Neural cell (in vitro differentiated cells): Measurements from ENCODE around the gene MEIOC. TPM values are rescaled to one million over a fixed set of nuclear protein-coding genes. Genes with fewer than 3 reads are reported as not detected.
"Not testable (repeated sequence)": the region's sequence is repeated elsewhere in the genome, so short reads cannot be mapped to it uniquely, and the experiment has no call there.

Source experiments
- H2AFZ ChIP-seq: fragments of 200-600, 300-800 bp; sonication (generic), shearing (Covaris generic); 2 replicates; pipeline ENCODE4 v1.6.0; 2014; ENCODE audit warnings: low read depth, mild to moderate bottlenecking, antibody characterized with exemption, low read length, moderate library complexity
- H3F3A ChIP-seq: fragments of 200-600 bp; shearing (Covaris generic); 2 replicates; pipeline ENCODE4 v1.6.1; 2016; ENCODE audit warnings: mild to moderate bottlenecking, moderate library complexity, mixed read lengths, antibody characterized with exemption, low read length; ENCODE audit not compliant: insufficient read depth, poor library complexity, severe bottlenecking
- H3K27ac ChIP-seq: fragments of 200-600, 300-800 bp; sonication (generic), shearing (Covaris generic); 2 replicates; pipeline ENCODE4 v1.5.1; 2014; ENCODE audit warnings: mild to moderate bottlenecking, low read length, moderate library complexity
- H3K27me3 ChIP-seq: fragments of 300-800, 200-600 bp; sonication (generic), shearing (Covaris generic); 2 replicates; pipeline ENCODE4 v1.6.0; 2014; ENCODE audit warnings: mild to moderate bottlenecking, low read depth, low read length, moderate library complexity; ENCODE audit not compliant: insufficient read depth
- H3K36me3 ChIP-seq: fragments of 300-800, 200-600 bp; sonication (generic), shearing (Covaris generic); 2 replicates; pipeline ENCODE4 v1.5.1; 2014; ENCODE audit warnings: mild to moderate bottlenecking, antibody characterized with exemption, low read length, moderate library complexity; ENCODE audit not compliant: insufficient read depth
- H3K4me2 ChIP-seq: fragments of 300-800, 200-600 bp; sonication (generic), shearing (Covaris generic); 2 replicates; pipeline ENCODE4 v1.6.0; 2014; ENCODE audit warnings: mild to moderate bottlenecking, low read length
- H3K4me3 ChIP-seq: fragments of 300-800, 200-600 bp; sonication (generic), shearing (Covaris generic); 2 replicates; pipeline ENCODE4 v1.5.1; 2014; ENCODE audit warnings: mild to moderate bottlenecking, low read length, moderate library complexity
- H3K79me2 ChIP-seq: fragments of 200-600 bp; shearing (Covaris generic); replicated peaks from 2 replicates; pipeline ENCODE4 v1.6.0; 2014; ENCODE audit warnings: mild to moderate bottlenecking, low read length, moderate library complexity; ENCODE audit not compliant: insufficient read depth
- H3K9ac ChIP-seq: fragments of 300-800, 200-600 bp; sonication (generic), shearing (Covaris generic); 2 replicates; pipeline ENCODE4 v1.6.1; 2016; ENCODE audit warnings: mild to moderate bottlenecking, low read length, mixed read lengths
- H3K9me2 ChIP-seq: fragments of 200-600 bp; shearing (Covaris generic); 2 replicates; pipeline ENCODE4 v1.6.1; 2016; ENCODE audit warnings: mild to moderate bottlenecking, low read length, mixed read lengths; ENCODE audit not compliant: insufficient read depth
- H3K9me3 ChIP-seq: fragments of 200-600, 300-800 bp; sonication (generic), shearing (Covaris generic); 2 replicates; pipeline ENCODE4 v1.6.1; 2016; ENCODE audit warnings: mild to moderate bottlenecking, mixed run types, low read length, moderate library complexity, mixed read lengths
- H4K20me1 ChIP-seq: fragments of 200-600 bp; shearing (Covaris generic); 2 replicates; pipeline ENCODE4 v1.6.1; 2016; ENCODE audit warnings: mild to moderate bottlenecking, mixed run types; ENCODE audit not compliant: insufficient read depth
- EP300 ChIP-seq: fragments of 450-650 bp; conservative IDR thresholded peaks from 2 replicates; pipeline ENCODE4 v1.6.1; 2014; ENCODE audit warnings: antibody characterized with exemption, mild to moderate bottlenecking, moderate library complexity; ENCODE audit not compliant: poor library complexity, severe bottlenecking
- EZH2 ChIP-seq: fragments of 200-600, 300-800 bp; shearing (Covaris generic), sonication (generic); IDR thresholded peaks from 2 replicates; pipeline ENCODE4 v1.6.1; 2014; ENCODE audit warnings: antibody characterized with exemption, low read length, borderline replicate concordance, mild to moderate bottlenecking; ENCODE audit not compliant: insufficient read depth, poor library complexity, severe bottlenecking
- MXI1 ChIP-seq: fragments of 450-650 bp; conservative IDR thresholded peaks from 2 replicates; pipeline ENCODE4 v1.6.1; 2014; ENCODE audit warnings: antibody characterized with exemption, mild to moderate bottlenecking; ENCODE audit not compliant: poor library complexity, severe bottlenecking
- POLR2AphosphoS5 ChIP-seq: IDR thresholded peaks from 2 replicates; pipeline ENCODE4 v1.6.1; 2012
- RAD21 ChIP-seq: fragments of 450-650 bp; conservative IDR thresholded peaks from 2 replicates; pipeline ENCODE4 v1.6.1; 2014; ENCODE audit warnings: antibody characterized with exemption, mild to moderate bottlenecking, moderate library complexity
- SMC3 ChIP-seq: fragments of 450-650 bp; conservative IDR thresholded peaks from 2 replicates; pipeline ENCODE4 v1.6.1; 2014; ENCODE audit warnings: antibody characterized with exemption, mild to moderate bottlenecking, moderate library complexity; ENCODE audit not compliant: poor library complexity
- TAF1 ChIP-seq: IDR thresholded peaks from 2 replicates; pipeline ENCODE4 v1.6.1; 2012; ENCODE audit warnings: low read depth
- polyA plus RNA-seq: library from polyadenylated mRNA; depleted of rRNA; stranded (reverse); fragments of >200 nt; gene quantifications from 2 replicates; pipeline ENCODE4 v1.2.3, GENCODE V29; 2014
- TF ChIP-seq, protein P1 (sequence below): IDR thresholded peaks from 2 replicates; pipeline ENCODE4 v1.6.1; 2012; ENCODE audit warnings: borderline replicate concordance
- TF ChIP-seq, protein P2 (sequence below): fragments of 450-650 bp; IDR thresholded peaks from 2 replicates; pipeline ENCODE4 v1.5.1; 2014; ENCODE audit warnings: antibody characterized with exemption, mild to moderate bottlenecking, moderate library complexity; ENCODE audit not compliant: poor library complexity, severe bottlenecking

MEIOC gene
- polyA plus RNA-seq, 1 donor from 2014 or later = not detected

DNA sequence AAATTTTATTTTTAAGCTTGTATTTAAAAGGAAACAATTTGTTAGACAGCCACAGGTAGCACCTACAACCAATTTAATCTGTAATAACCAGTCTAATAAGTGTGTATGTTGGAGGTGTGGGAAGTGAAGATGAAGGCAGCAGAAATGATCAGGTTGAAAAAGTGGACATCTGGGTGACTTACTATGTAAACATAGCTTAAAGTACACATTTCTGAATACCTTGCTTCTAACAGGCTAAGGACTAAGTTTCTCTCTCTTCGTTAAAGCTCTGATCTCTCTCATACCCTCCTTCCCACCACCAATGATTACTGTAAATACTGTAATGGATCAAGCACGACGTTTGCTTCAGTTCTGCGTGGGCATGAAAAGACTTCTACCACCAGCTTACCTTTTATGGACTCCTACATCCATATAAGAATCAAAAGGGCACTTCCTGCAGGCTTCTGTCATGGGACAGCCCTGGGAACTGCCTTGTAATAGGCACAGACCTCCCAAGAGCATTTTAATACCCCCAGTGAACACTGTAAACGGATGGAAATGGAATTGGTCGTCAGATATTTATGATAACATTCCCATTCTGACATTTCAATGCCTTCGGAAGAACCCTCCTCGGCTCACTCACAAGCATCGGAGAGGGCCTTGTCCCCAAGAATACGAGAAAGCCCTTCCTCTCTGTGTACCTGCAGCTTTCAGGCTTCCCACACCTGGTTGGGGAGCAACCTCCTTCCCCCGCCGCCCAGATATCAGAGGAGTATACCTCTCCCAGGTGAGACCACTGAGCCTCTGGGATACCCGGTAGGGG is 32.6 kb downstream of the MEIOC start:
- no peaks in the 10 kb centered on the region for H3K36me3 ChIP-seq
- no peaks in the 10 kb centered on the region for H3K9me2 ChIP-seq
- H3K4me2 ChIP-seq = peak overlapping the region; percentile 95
- H3F3A ChIP-seq = no peaks in the 10 kb centered on the region
- peak overlapping the region; percentile 88 for H3K9ac ChIP-seq
- H3K79me2 ChIP-seq = peaks cover 24% of the 10 kb centered on the region
- peak overlapping the region; percentile 97 for H3K4me3 ChIP-seq
- no peaks in the 10 kb centered on the region for H3K9me3 ChIP-seq
- peak overlapping the region; percentile 75 for H3K27ac ChIP-seq
- TF ChIP-seq, protein P1, sequence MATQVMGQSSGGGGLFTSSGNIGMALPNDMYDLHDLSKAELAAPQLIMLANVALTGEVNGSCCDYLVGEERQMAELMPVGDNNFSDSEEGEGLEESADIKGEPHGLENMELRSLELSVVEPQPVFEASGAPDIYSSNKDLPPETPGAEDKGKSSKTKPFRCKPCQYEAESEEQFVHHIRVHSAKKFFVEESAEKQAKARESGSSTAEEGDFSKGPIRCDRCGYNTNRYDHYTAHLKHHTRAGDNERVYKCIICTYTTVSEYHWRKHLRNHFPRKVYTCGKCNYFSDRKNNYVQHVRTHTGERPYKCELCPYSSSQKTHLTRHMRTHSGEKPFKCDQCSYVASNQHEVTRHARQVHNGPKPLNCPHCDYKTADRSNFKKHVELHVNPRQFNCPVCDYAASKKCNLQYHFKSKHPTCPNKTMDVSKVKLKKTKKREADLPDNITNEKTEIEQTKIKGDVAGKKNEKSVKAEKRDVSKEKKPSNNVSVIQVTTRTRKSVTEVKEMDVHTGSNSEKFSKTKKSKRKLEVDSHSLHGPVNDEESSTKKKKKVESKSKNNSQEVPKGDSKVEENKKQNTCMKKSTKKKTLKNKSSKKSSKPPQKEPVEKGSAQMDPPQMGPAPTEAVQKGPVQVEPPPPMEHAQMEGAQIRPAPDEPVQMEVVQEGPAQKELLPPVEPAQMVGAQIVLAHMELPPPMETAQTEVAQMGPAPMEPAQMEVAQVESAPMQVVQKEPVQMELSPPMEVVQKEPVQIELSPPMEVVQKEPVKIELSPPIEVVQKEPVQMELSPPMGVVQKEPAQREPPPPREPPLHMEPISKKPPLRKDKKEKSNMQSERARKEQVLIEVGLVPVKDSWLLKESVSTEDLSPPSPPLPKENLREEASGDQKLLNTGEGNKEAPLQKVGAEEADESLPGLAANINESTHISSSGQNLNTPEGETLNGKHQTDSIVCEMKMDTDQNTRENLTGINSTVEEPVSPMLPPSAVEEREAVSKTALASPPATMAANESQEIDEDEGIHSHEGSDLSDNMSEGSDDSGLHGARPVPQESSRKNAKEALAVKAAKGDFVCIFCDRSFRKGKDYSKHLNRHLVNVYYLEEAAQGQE = no peak
- TF ChIP-seq POLR2AphosphoS5 = no peak
- TF ChIP-seq EP300 = no peak
- H4K20me1 ChIP-seq = no peaks in the 10 kb centered on the region
- H2AFZ ChIP-seq = peak overlapping the region; percentile 100
- H3K27me3 ChIP-seq = no peaks in the 10 kb centered on the region

- Histone ChIP-seq H3K4me3 (peak within 1 kb of the TSS; percentile 97), H3K36me3 (no peaks in the 10 kb centered on the region), H3K27me3 (no peaks in the 10 kb centered on the region), H2AFZ (peak within 1 kb of the TSS; percentile 100), H3K9me3 (no peaks in the 10 kb centered on the region), H3K4me2 (peak within 1 kb of the TSS; percentile 95), H4K20me1 (no peaks in the 10 kb centered on the region), H3K9me2 (no peaks in the 10 kb centered on the region), H3K9ac (peak within 1 kb of the TSS; percentile 88), H3K79me2 (peaks cover 24% of the 10 kb centered on the region), H3F3A (no peaks in the 10 kb centered on the region), H3K27ac (peak within 1 kb of the TSS; percentile 75)
- TF ChIP-seq MXI1 (peak; percentile 93), TAF1 (peak; percentile 88), SMC3 (no peak), POLR2AphosphoS5 (peak; percentile 84), EP300 (no peak), RAD21 (peak; percentile 27), EZH2 (no peak)
- TF ChIP-seq, protein P2, sequence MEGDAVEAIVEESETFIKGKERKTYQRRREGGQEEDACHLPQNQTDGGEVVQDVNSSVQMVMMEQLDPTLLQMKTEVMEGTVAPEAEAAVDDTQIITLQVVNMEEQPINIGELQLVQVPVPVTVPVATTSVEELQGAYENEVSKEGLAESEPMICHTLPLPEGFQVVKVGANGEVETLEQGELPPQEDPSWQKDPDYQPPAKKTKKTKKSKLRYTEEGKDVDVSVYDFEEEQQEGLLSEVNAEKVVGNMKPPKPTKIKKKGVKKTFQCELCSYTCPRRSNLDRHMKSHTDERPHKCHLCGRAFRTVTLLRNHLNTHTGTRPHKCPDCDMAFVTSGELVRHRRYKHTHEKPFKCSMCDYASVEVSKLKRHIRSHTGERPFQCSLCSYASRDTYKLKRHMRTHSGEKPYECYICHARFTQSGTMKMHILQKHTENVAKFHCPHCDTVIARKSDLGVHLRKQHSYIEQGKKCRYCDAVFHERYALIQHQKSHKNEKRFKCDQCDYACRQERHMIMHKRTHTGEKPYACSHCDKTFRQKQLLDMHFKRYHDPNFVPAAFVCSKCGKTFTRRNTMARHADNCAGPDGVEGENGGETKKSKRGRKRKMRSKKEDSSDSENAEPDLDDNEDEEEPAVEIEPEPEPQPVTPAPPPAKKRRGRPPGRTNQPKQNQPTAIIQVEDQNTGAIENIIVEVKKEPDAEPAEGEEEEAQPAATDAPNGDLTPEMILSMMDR = no peak
- TF ChIP-seq, protein P1 = peak; percentile 58
These were observed 33.4 kb downstream of the MEIOC start, which contains the start of gene CCDC43 for GRCh38 chr17:44689477-44690217. Gene CCDC43 (minus strand): TSS chr17:44689776. CDS start chr17:44689753, 23 bp downstream.

DNA sequence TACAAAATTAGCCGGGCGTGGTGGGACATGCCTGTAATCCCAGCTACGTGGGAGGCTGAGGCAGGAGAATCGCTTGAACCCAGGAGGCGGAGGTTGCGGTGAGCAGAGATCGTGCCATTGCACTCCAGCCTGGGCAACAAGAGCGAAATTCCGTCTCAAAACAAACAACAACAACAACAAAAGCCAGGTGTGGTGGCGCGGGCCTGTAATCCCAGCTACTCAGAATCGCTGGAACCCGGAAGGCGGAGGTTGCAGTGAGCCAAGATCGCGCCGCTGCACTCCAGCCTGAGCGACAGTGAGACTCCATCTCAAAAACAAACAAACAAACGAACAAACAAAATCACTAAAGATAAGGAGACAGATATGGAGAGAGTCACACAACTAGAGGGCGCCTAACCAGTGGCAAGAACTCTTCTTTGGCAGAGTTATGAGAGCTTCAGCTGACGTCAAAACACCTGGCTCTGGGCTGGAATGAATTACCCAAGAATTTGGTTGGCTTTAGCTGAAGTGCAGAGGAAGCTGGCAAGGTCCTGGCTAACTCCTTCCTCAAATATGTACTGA is 34.6 kb downstream of the MEIOC start:
- H4K20me1 ChIP-seq, H3K4me3 ChIP-seq, H3K27me3 ChIP-seq, H3K9me2 ChIP-seq, H3K36me3 ChIP-seq, H3K4me2 ChIP-seq, H3K27ac ChIP-seq, H2AFZ ChIP-seq, H3K9me3 ChIP-seq, H3K9ac ChIP-seq, H3F3A ChIP-seq: not testable (repeated sequence)
- H3K79me2 ChIP-seq = peaks cover 24% of the 10 kb centered on the region
